A172 (cell line): ENCODE data around the gene RNU6-1. TPM values are rescaled to one million over a fixed set of nuclear protein-coding genes. Genes with fewer than 3 reads are reported as not detected.

ENCODE experiments used
- DNase-seq: peaks from one replicate; pipeline ENCODE4 v3.0.0-alpha.2; 2015; ENCODE audit warnings: low spot score
- total RNA-seq: library from RNA; depleted of rRNA; stranded (reverse); fragments of >200 nt; shearing (Covaris generic); gene quantifications from 2 replicates; pipeline ENCODE4 v1.2.3, GENCODE V29; 2014

The RNU6-1 gene
- total RNA-seq, 1 experiment from 2014 or later: not detected

GRCh38 chr15:67821784-67822440 lies 17.9 kb downstream of the RNU6-1 start:
- DNase-seq: no peak

- DNase-seq: no peak
These were observed 18.7 kb downstream of the RNU6-1 start for GRCh38 chr15:67820992-67821783.

GRCh38 chr15:67820122-67820991 lies 19.5 kb downstream of the RNU6-1 start:
- no peak for DNase-seq

GRCh38 chr15:67819636-67820035 lies 20.2 kb downstream of the RNU6-1 start:
- DNase-seq: no peak

GRCh38 chr15:67818464-67818863 lies 21.4 kb downstream of the RNU6-1 start:
- DNase-seq: no peak

GRCh38 chr15:67816668-67817067 lies 23.2 kb downstream of the RNU6-1 start:
- no peak for DNase-seq

GRCh38 chr15:67815036-67815592 lies 24.7 kb downstream of the RNU6-1 start:
- no peak for DNase-seq

- no peak for DNase-seq
These were observed 26.7 kb downstream of the RNU6-1 start for GRCh38 chr15:67813104-67813634.

- no peak for DNase-seq
These were observed 27.6 kb downstream of the RNU6-1 start for GRCh38 chr15:67812241-67812644.

- no peak for DNase-seq
These were observed 30.0 kb downstream of the RNU6-1 start for GRCh38 chr15:67809866-67810265.

GRCh38 chr15:67809441-67809840 lies 30.4 kb downstream of the RNU6-1 start:
- no peak for DNase-seq

- DNase-seq: no peak
These were observed 31.0 kb downstream of the RNU6-1 start for GRCh38 chr15:67808821-67809220.

GRCh38 chr15:67807836-67808235 lies 32.0 kb downstream of the RNU6-1 start:
- no peak for DNase-seq

- DNase-seq: no peak
These were observed 32.7 kb downstream of the RNU6-1 start for GRCh38 chr15:67807141-67807540.

- no peak for DNase-seq
These were observed 33.3 kb downstream of the RNU6-1 start for GRCh38 chr15:67806536-67806935.

GRCh38 chr15:67805666-67806516 lies 34.0 kb downstream of the RNU6-1 start:
- no peak for DNase-seq

GRCh38 chr15:67805008-67805665 lies 34.7 kb downstream of the RNU6-1 start:
- no peak for DNase-seq

GRCh38 chr15:67803996-67804843 lies 35.6 kb downstream of the RNU6-1 start:
- no peak for DNase-seq

GRCh38 chr15:67803299-67803698 lies 36.5 kb downstream of the RNU6-1 start:
- DNase-seq: no peak
